HL-60 (cell line): Measurements from ENCODE around the gene TRIP4.

ENCODE experiments used
- DNase-seq, 2 experiments: peaks; one replicate each; pipeline ENCODE4 v3.0.0-alpha.2; 2010 to 2020; ENCODE audit warnings: low read depth in 1 of 2, low spot score in 1 of 2
- H3K27ac ChIP-seq: fragments of 250-450 bp; sonication (Bioruptor Pico); replicated peaks from 2 replicates; pipeline ENCODE4 v1.5.1; 2020; ENCODE audit warnings: mild to moderate bottlenecking, moderate library complexity
- H3K27me3 ChIP-seq: fragments of 250-450 bp; sonication (Bioruptor Pico); 2 replicates; pipeline ENCODE4 v1.5.1; 2021; ENCODE audit warnings: mild to moderate bottlenecking, moderate library complexity; ENCODE audit not compliant: insufficient read depth, poor library complexity, severe bottlenecking
- H3K4me3 ChIP-seq: replicated peaks from 2 replicates; pipeline ENCODE4 v1.5.1; 2011; ENCODE audit warnings: mild to moderate bottlenecking, control low read depth, low read length; ENCODE audit not compliant: insufficient read depth
- GABPA ChIP-seq: IDR thresholded peaks from 2 replicates; pipeline ENCODE4 v1.6.1; 2012; ENCODE audit warnings: low read depth
- POLR2AphosphoS5 ChIP-seq: IDR thresholded peaks from 2 replicates; pipeline ENCODE4 v1.6.1; 2012; ENCODE audit warnings: low read depth
- SPI1 ChIP-seq: IDR thresholded peaks from 2 replicates; pipeline ENCODE4 v1.6.1; 2012; ENCODE audit warnings: low read depth, mild to moderate bottlenecking, borderline replicate concordance
- TF ChIP-seq, protein P1 (sequence below): IDR thresholded peaks from 2 replicates; pipeline ENCODE4 v1.6.1; 2012; ENCODE audit warnings: low read depth; ENCODE audit not compliant: insufficient replicate concordance
- TF ChIP-seq, protein P2 (sequence below): IDR thresholded peaks from one replicate; pipeline ENCODE4 v1.5.1; 2011; ENCODE audit warnings: low read length, control low read depth, inconsistent platforms; ENCODE audit not compliant: insufficient read depth

The TRIP4 gene

DNA sequence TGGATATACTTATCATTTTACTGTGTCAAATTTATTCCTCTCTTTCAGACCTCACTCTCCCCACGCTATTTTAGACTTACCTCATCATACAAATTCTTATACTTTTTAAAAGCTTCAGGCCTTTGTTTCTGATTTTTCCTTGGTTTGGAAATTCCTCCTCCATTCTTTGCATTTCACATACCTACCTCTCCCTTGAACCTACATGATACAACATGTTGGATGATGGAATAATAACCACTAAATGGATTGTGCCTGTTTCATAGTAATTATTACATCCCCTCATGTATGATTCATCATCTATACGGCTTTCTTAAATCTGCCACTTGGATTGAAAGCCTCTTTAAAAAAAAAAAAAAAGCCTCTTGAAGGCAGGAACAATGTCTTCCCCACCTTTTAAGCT lies 24.6 kb downstream of the TRIP4 start:
- Histone ChIP-seq H3K27ac (no peak overlapping the region), H3K4me3 (no peak overlapping the region), H3K27me3 (no peaks in the 10 kb centered on the region)
- TF ChIP-seq GABPA, result no peak
- TF ChIP-seq POLR2AphosphoS5, result no peak
- TF ChIP-seq, protein P1, sequence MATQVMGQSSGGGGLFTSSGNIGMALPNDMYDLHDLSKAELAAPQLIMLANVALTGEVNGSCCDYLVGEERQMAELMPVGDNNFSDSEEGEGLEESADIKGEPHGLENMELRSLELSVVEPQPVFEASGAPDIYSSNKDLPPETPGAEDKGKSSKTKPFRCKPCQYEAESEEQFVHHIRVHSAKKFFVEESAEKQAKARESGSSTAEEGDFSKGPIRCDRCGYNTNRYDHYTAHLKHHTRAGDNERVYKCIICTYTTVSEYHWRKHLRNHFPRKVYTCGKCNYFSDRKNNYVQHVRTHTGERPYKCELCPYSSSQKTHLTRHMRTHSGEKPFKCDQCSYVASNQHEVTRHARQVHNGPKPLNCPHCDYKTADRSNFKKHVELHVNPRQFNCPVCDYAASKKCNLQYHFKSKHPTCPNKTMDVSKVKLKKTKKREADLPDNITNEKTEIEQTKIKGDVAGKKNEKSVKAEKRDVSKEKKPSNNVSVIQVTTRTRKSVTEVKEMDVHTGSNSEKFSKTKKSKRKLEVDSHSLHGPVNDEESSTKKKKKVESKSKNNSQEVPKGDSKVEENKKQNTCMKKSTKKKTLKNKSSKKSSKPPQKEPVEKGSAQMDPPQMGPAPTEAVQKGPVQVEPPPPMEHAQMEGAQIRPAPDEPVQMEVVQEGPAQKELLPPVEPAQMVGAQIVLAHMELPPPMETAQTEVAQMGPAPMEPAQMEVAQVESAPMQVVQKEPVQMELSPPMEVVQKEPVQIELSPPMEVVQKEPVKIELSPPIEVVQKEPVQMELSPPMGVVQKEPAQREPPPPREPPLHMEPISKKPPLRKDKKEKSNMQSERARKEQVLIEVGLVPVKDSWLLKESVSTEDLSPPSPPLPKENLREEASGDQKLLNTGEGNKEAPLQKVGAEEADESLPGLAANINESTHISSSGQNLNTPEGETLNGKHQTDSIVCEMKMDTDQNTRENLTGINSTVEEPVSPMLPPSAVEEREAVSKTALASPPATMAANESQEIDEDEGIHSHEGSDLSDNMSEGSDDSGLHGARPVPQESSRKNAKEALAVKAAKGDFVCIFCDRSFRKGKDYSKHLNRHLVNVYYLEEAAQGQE, result no peak
- TF ChIP-seq, protein P2, sequence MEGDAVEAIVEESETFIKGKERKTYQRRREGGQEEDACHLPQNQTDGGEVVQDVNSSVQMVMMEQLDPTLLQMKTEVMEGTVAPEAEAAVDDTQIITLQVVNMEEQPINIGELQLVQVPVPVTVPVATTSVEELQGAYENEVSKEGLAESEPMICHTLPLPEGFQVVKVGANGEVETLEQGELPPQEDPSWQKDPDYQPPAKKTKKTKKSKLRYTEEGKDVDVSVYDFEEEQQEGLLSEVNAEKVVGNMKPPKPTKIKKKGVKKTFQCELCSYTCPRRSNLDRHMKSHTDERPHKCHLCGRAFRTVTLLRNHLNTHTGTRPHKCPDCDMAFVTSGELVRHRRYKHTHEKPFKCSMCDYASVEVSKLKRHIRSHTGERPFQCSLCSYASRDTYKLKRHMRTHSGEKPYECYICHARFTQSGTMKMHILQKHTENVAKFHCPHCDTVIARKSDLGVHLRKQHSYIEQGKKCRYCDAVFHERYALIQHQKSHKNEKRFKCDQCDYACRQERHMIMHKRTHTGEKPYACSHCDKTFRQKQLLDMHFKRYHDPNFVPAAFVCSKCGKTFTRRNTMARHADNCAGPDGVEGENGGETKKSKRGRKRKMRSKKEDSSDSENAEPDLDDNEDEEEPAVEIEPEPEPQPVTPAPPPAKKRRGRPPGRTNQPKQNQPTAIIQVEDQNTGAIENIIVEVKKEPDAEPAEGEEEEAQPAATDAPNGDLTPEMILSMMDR, result no peak
- no peak for TF ChIP-seq SPI1
- no peak for DNase-seq

DNA sequence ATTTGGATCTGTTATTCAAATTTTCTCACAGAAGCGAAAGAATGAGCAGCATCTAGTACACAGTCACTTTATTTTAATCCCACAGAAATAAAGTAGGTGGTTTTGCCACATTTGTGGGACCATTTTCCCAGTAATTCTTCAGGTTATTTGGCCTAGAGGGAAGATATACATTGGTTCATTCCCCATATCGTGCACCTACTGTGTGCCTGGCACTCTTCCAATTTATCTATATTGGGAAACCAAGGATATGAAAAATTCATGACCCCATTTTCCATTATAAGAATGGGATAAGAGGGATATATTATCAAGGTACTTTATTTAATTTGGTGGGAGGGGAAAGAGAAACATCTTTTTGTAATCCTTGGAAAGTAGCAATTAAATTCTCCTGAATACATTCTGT lies 35.1 kb downstream of the TRIP4 start:
- Histone ChIP-seq H3K4me3 (no peak overlapping the region), H3K27ac (no peak overlapping the region), H3K27me3 (no peaks in the 10 kb centered on the region)
- DNase-seq, result no peak
- no peak for TF ChIP-seq GABPA
- TF ChIP-seq, protein P1, result no peak
- TF ChIP-seq SPI1, result no peak
- TF ChIP-seq POLR2AphosphoS5, result no peak
- TF ChIP-seq, protein P2, result no peak

DNA sequence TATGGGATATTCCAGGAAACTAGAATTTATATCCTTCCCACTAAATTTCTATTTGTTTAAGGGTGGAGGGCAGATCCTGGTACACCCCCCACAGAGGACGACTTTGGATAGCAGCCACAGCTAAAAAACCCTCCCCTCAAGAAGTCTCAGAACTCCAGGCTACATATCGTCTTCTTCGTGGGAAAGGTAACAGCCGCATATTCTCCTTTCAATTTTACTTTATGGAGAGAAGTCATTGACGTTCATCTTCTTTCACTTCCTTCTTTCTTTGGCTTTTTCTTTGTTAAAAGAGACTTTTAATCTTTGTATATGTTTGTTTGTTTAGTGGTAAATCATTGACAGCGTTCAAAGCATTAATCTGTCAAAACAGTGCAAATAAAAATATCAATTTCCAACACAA lies 36.3 kb downstream of the TRIP4 start:
- no peak for DNase-seq
- TF ChIP-seq, protein P1, result no peak
- TF ChIP-seq GABPA, result no peak
- no peak for TF ChIP-seq SPI1
- TF ChIP-seq, protein P2, result no peak
- no peak for TF ChIP-seq POLR2AphosphoS5
- H3K27ac ChIP-seq, result no peak overlapping the region

More for the DNA sequence above, 36.3 kb downstream of the TRIP4 start:
- no peaks in the 10 kb centered on the region for H3K27me3 ChIP-seq
- no peak overlapping the region for H3K4me3 ChIP-seq
